ENCODE data around the gene LAMTOR3.

DNA sequence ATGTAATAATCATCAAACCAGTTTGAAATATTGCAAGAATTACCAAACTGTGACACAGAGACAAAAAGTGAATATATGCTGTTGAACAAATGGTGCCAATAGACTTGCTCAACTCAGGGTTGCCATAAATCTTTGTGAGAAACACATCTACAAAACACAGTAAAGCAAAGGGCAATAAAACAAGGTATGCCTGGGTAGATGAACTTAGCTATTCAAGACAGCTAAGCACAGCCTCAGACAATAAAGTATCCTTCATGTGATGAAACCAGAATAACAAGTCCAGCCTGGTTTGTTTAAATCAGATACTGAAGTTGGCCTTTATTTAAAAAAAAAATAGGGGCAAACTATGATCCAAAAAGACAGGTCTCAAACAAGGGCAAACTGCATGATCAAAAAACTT lies 19.2 kb downstream of the LAMTOR3 start:
- no peak for TF ChIP-seq TOX (CRISPR knock-in tag; IDR thresholded peaks at IDR 0.05; ENCODE audit: borderline replicate concordance)
- no peak for TF ChIP-seq PATZ1 (CRISPR knock-in tag; IDR thresholded peaks at IDR 0.05; ENCODE audit: borderline replicate concordance)
- no peak for TF ChIP-seq ZNF8 (CRISPR knock-in tag; IDR thresholded peaks at IDR 0.05)
